Breast epithelium (tissue), 3 donors: ENCODE measurements around the gene PRDM10.

Source experiments
- POLR2AphosphoS5 ChIP-seq, 3 donors: sonication (generic); formaldehyde crosslinking; IDR thresholded peaks; one replicate each; pipeline ENCODE4 v1.6.1; 2017; ENCODE audit warnings: antibody characterized with exemption in 3 of 3
- TF ChIP-seq, protein P1 (sequence below), 3 donors: fragments of 450-650 bp; IDR thresholded peaks; one replicate each; pipeline ENCODE4 v1.5.1; 2016 to 2017; ENCODE audit warnings: antibody characterized with exemption in 3 of 3, mild to moderate bottlenecking in 3 of 3, moderate library complexity in 3 of 3

- TF ChIP-seq, protein P1, sequence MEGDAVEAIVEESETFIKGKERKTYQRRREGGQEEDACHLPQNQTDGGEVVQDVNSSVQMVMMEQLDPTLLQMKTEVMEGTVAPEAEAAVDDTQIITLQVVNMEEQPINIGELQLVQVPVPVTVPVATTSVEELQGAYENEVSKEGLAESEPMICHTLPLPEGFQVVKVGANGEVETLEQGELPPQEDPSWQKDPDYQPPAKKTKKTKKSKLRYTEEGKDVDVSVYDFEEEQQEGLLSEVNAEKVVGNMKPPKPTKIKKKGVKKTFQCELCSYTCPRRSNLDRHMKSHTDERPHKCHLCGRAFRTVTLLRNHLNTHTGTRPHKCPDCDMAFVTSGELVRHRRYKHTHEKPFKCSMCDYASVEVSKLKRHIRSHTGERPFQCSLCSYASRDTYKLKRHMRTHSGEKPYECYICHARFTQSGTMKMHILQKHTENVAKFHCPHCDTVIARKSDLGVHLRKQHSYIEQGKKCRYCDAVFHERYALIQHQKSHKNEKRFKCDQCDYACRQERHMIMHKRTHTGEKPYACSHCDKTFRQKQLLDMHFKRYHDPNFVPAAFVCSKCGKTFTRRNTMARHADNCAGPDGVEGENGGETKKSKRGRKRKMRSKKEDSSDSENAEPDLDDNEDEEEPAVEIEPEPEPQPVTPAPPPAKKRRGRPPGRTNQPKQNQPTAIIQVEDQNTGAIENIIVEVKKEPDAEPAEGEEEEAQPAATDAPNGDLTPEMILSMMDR (IDR thresholded peaks at IDR 0.05): no peak
- no peak for TF ChIP-seq POLR2AphosphoS5 (IDR thresholded peaks at IDR 0.05)
Observed at GRCh38 chr11:129950101-129951091, 52.2 kb downstream of the PRDM10 start.
